NT2/D1 (cell line): ENCODE measurements around the gene AGAP1.

Source experiments
- SUZ12 ChIP-seq: IDR thresholded peaks from 2 replicates; pipeline ENCODE4 v1.6.1; 2011; ENCODE audit not compliant: insufficient read length, insufficient read depth; ENCODE audit errors: extremely low read depth
- YY1 ChIP-seq: IDR thresholded peaks from 2 replicates; pipeline ENCODE4 v1.6.1; 2011; ENCODE audit not compliant: insufficient read length, insufficient read depth
- ZNF274 ChIP-seq: IDR thresholded peaks from 2 replicates; pipeline ENCODE4 v1.6.1; 2011; ENCODE audit warnings: mild to moderate bottlenecking, low read depth, low read length

GRCh38 chr2:235541016-235541415 is 47.2 kb downstream of the AGAP1 start:
- no peak for TF ChIP-seq YY1
- TF ChIP-seq SUZ12, result no peak
- TF ChIP-seq ZNF274, result no peak
